Heart right ventricle (tissue), 16 donors: ENCODE data around the gene SASH1. TPM values are rescaled to one million over a fixed set of nuclear protein-coding genes. Genes with fewer than 3 reads are reported as not detected.

Experiments
- ATAC-seq, 8 donors: fragments of 200-7000 bp; cut with Tn5 transposase; one replicate each; pipeline ENCODE4 v1.9.1; 2020; ENCODE audit warnings: mild to moderate bottlenecking in 8 of 8, moderate library complexity in 8 of 8, moderate number of reproducible peaks in 1 of 8
- DNase-seq, 2 donors: peaks; one replicate each; pipeline ENCODE4 v3.0.0-alpha.2; 2020
- H3K27ac ChIP-seq, 10 donors: fragments of 200-600 bp; sonication (generic) in 2 of 10; one replicate each; pipeline versions ENCODE4 v1.5.0 to v1.8.0; 2020 to 2022; ENCODE audit warnings: mild to moderate bottlenecking in 3 of 10
- H3K27me3 ChIP-seq, 7 donors: fragments of 200-600 bp; one replicate each; pipeline ENCODE4 v1.8.0; 2021 to 2022; ENCODE audit warnings: mild to moderate bottlenecking in 2 of 7
- H3K36me3 ChIP-seq, 9 donors: fragments of 200-600 bp; sonication (generic) in 1 of 9; one replicate each; pipeline versions ENCODE4 v1.5.0 to v1.8.0; 2020 to 2022; ENCODE audit warnings: mild to moderate bottlenecking in 2 of 9
- H3K4me1 ChIP-seq, 9 donors: fragments of 200-600 bp; sonication (generic) in 1 of 9; one replicate each; pipeline versions ENCODE4 v1.5.0 to v1.8.0; 2020 to 2022; ENCODE audit warnings: mild to moderate bottlenecking in 4 of 9
- H3K4me3 ChIP-seq, 10 donors: fragments of 200-600 bp; sonication (generic) in 2 of 10; one replicate each; pipeline versions ENCODE4 v1.5.0 to v1.8.0; 2020 to 2022; ENCODE audit warnings: mild to moderate bottlenecking in 7 of 10, moderate library complexity in 2 of 10
- H3K9me3 ChIP-seq, 11 donors: fragments of 200-600 bp in 10 of 11; sonication (generic) in 2 of 11; one replicate each; pipeline versions ENCODE4 v1.5.0 to v1.8.0; 2013 to 2022; ENCODE audit warnings: mild to moderate bottlenecking in 2 of 11, control low read depth in 1 of 11, moderate library complexity in 1 of 11
- CTCF ChIP-seq, 9 donors: fragments of 200-600 bp; sonication (generic) in 2 of 9; IDR thresholded peaks; one replicate each; pipeline versions ENCODE4 v1.5.0 to v1.8.0; 2021 to 2022; ENCODE audit warnings: antibody characterized with exemption in 9 of 9, mild to moderate bottlenecking in 5 of 9, moderate library complexity in 1 of 9
- WGBS, 2 donors: extraction: QIAGEN DNeasy Blood & Tissue Kit; methylation state at CpG; one replicate each; pipeline ENCODE4 v1.1.7; 2013; ENCODE audit warnings: inconsistent platforms in 1 of 2; 5-methylcytosine and 5-hydroxymethylcytosine counted together
- intact Hi-C, 10 donors: fragments of 100-400 bp; cut with DNase I; formaldehyde crosslinking; loops; one replicate each; pipeline versions ENCODE4 v1.11.1 to v1.14.2; 2022
- polyA plus RNA-seq, 2 donors: library from polyadenylated mRNA; stranded (reverse); fragments of 200-250 nt; gene quantifications; one replicate each; pipeline ENCODE4 v1.2.3, GENCODE V29; 2013
- total RNA-seq, 10 donors: library from RNA; stranded (reverse); fragmentation: NEBNext Ultra II Directional in 3 of 10; extraction: Animal tissue kit (Norgen Biotek cat#: 25700) in 3 of 10; gene quantifications; one replicate each; pipeline versions ENCODE4 v1.2.1 to v1.2.4, GENCODE V29; 2021 to 2023
- donor health status: Arrhythmogenic right ventricular cardiomyopathy.
- donor health status: ischemic (EF 13 %, LVEDD 7.1; RV severe dilation, severe dysfunction).
- donor health status: healthy with polysubstance abuse.
- donor health status: DM: no; HTN: yes; CAD: no.
- donor health status: DM: no; HTN: no; CAD: no.
- donor health status: ischemic (EF 25% LVEDD 6.9; RV normal size, moderate dysfunction).
- donor health status: ischemic (EF 25% LVEDD 5.7; RV mildly dilated, moderate dysfunction).
- donor health status: healthy.
- donor health status: DM: yes; HTN: yes; CAD: no.
- donor health status: Ischemic cardiomyopathy.
- donor health status: ischemic (EF 35%, LVEDD 5.7; RV mildly dilated, moderate dysfunction).
- donor health status: nonischemic (EF 11% LVEDD 7.7; RV severe dilation, severe dysfunction).
- donor health status: DM: yes; HTN: yes; CAD: no.
- donor health status: PGD.
- donor health status: ischemic (EF 29% LVEDD 5.4; RV normal size, mild dysfunction).
- donor health status: nonischemic (EF 23%, LVEDD 6.1; RV moderate dilation, normal function).

The SASH1 gene
- total and polyA plus RNA-seq, 12 donors = 6.9 to 47.1 (median 25.9) TPM

GRCh38 chr6:148472171-148473105 lies 129.8 kb downstream of the SASH1 start:
- intact Hi-C loops = no loop called here
- peak in 1 of 2 donors; percentile 52 for DNase-seq
- Histone ChIP-seq H3K9me3 (no peaks in the 10 kb centered on the region), H3K4me1 (peaks cover 0 to 29% (median 12%) of the 10 kb centered on the region in 9 donors), H3K27me3 (no peaks in the 10 kb centered on the region), H3K36me3 (peaks cover 0 to 64% (median 20%) of the 10 kb centered on the region in 9 donors), H3K27ac (peak overlapping the region in 8 of 10 donors; percentile 31 to 67 (median 52)), H3K4me3 (no peak overlapping the region)
- peak in 7 of 8 donors; percentile 28 to 83 (median 58) for ATAC-seq
- no peak for TF ChIP-seq CTCF (IDR thresholded peaks at IDR 0.05)
- WGBS, 2 donors = 64 to 74% methylated on average over 12 of the region's 12 CpGs

GRCh38 chr6:148479497-148479896 lies 136.9 kb downstream of the SASH1 start:
- Histone ChIP-seq H3K4me1 (peaks cover 0 to 30% (median 4%) of the 10 kb centered on the region in 9 donors), H3K36me3 (peaks cover 0 to 94% (median 15%) of the 10 kb centered on the region in 9 donors), H3K4me3 (no peak overlapping the region), H3K9me3 (no peaks in the 10 kb centered on the region), H3K27me3 (no peaks in the 10 kb centered on the region), H3K27ac (peak overlapping the region in 4 of 10 donors; percentile 3 to 48 (median 35))
- WGBS, 2 donors = 78 to 87% methylated on average over 5 of the region's 5 CpGs
- peak in 7 of 8 donors; percentile 38 to 83 (median 74) for ATAC-seq
- intact Hi-C loops = no loop called here
- TF ChIP-seq CTCF (IDR thresholded peaks at IDR 0.05) = no peak
- DNase-seq = peak in 1 of 2 donors; percentile 53

- TF ChIP-seq CTCF (IDR thresholded peaks at IDR 0.05) = no peak
- Histone ChIP-seq H3K27ac (no peak overlapping the region), H3K36me3 (peaks cover 0 to 63% (median 10%) of the 10 kb centered on the region in 9 donors), H3K4me1 (peaks cover 0 to 35% (median 6%) of the 10 kb centered on the region in 9 donors), H3K9me3 (no peaks in the 10 kb centered on the region), H3K27me3 (no peaks in the 10 kb centered on the region), H3K4me3 (no peak overlapping the region)
- WGBS, 2 donors = 84 to 96% methylated on average over 10 of the region's 10 CpGs
- DNase-seq (no peak), ATAC-seq (no peak)
- intact Hi-C loops = no loop called here
Observed at GRCh38 chr6:148487461-148487860, 144.8 kb downstream of the SASH1 start.

DNA sequence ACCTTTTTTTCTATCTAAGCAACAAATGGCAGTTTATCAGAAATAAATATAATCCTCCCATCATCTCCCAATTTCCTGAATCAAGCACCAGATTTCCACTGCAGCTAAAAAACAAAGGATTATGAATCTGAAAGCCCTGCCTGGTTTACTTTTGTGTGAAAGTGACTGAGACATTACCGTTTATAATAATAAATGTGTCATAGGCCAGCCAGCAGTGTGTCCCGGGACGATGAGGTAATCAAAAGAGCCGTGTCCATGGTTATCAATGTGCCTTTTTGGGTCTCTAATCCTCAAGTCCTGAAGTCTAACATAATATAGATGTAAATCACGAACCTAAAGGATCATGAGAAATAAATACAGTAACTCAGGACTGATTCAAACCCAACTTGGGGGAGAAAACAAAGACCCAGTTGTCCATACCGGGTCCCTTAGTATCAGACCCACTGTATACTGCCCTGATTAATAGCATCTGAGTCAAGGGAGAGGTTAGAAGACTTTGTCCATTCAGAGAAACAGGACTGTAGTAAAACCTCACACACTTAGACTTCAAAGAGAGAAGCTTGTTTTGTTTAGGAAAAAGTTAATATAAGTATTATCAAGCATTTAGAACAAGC lies 149.1 kb downstream of the SASH1 start:
- no peaks in the 10 kb centered on the region for H3K27me3 ChIP-seq
- no peaks in the 10 kb centered on the region for H3K9me3 ChIP-seq
- no peak for TF ChIP-seq CTCF (IDR thresholded peaks at IDR 0.05)
- intact Hi-C loops = no loop called here
- peaks cover 0 to 56% (median 32%) of the 10 kb centered on the region in 9 donors for H3K4me1 ChIP-seq
- H3K4me3 ChIP-seq = no peak overlapping the region
- DNase-seq (no peak), ATAC-seq (no peak)
- peaks cover 0 to 40% (median 10%) of the 10 kb centered on the region in 9 donors for H3K36me3 ChIP-seq
- peak overlapping the region in 5 of 10 donors; percentile 12 to 77 (median 65) for H3K27ac ChIP-seq
- WGBS, 2 donors = 67 to 73% methylated on average over 6 of the region's 6 CpGs
